Smooth muscle cell (in vitro differentiated cells): ENCODE results near the gene C2orf76. TPM values are rescaled to one million over a fixed set of nuclear protein-coding genes. Genes with fewer than 3 reads are reported as not detected.

Experiments
- DNase-seq: peaks from one replicate; lab custom pipeline; 2025; ENCODE audit not compliant: unreplicated experiment; lab: John Stamatoyannopoulos, UW
- H2AFZ ChIP-seq: fragments of 200-600 bp; sonication (generic); 2 replicates; pipeline ENCODE4 v1.6.0; 2016; ENCODE audit warnings: antibody characterized with exemption, low read depth, mild to moderate bottlenecking
- H3F3A ChIP-seq: fragments of 200-600 bp; sonication (generic); 2 replicates; pipeline ENCODE4 v1.6.0; 2017; ENCODE audit warnings: antibody characterized with exemption, low read depth
- H3K27ac ChIP-seq: fragments of 200-600 bp; sonication (generic); 2 replicates; pipeline ENCODE4 v1.5.1; 2016; ENCODE audit warnings: low read depth, mild to moderate bottlenecking
- H3K27me3 ChIP-seq: fragments of 200-600 bp; sonication (generic); 2 replicates; pipeline ENCODE4 v1.6.1; 2016; ENCODE audit warnings: low read depth, mild to moderate bottlenecking
- H3K36me3 ChIP-seq: fragments of 200-600 bp; sonication (generic); 2 replicates; pipeline ENCODE4 v1.5.1; 2016; ENCODE audit warnings: low read depth
- H3K4me1 ChIP-seq: fragments of 200-600 bp; sonication (generic); 2 replicates; pipeline ENCODE4 v1.5.1; 2016; ENCODE audit warnings: low read depth
- H3K4me2 ChIP-seq: fragments of 200-600 bp; sonication (generic); 2 replicates; pipeline ENCODE4 v1.6.0; 2016; ENCODE audit warnings: mild to moderate bottlenecking
- H3K4me3 ChIP-seq: fragments of 200-600 bp; sonication (generic); 2 replicates; pipeline ENCODE4 v1.5.1; 2016; ENCODE audit warnings: mild to moderate bottlenecking
- H3K79me2 ChIP-seq: fragments of 200-600 bp; sonication (generic); 2 replicates; pipeline ENCODE4 v1.6.0; 2016; ENCODE audit warnings: low read depth, mild to moderate bottlenecking
- H3K9ac ChIP-seq: fragments of 200-600 bp; sonication (generic); 2 replicates; pipeline ENCODE4 v1.6.0; 2016; ENCODE audit warnings: low read depth
- H3K9me3 ChIP-seq: fragments of 200-600 bp; sonication (generic); replicated peaks from 2 replicates; pipeline ENCODE4 v1.5.1; 2016; ENCODE audit warnings: low read depth
- H4K20me1 ChIP-seq: fragments of 200-600 bp; sonication (generic); 2 replicates; pipeline ENCODE4 v1.6.0; 2016; ENCODE audit warnings: low read depth
- CTCF ChIP-seq: fragments of 200-600 bp; sonication (generic); IDR thresholded peaks from 2 replicates; pipeline ENCODE4 v1.5.1; 2017; ENCODE audit warnings: borderline replicate concordance, mild to moderate bottlenecking, antibody characterized with exemption; ENCODE audit not compliant: insufficient read depth, poor library complexity, severe bottlenecking
- WGBS: methylation state at CpG from one replicate; pipeline ENCODE4 v1.1.7; 2016; ENCODE audit warnings: low lambda C conversion rate; 5-methylcytosine and 5-hydroxymethylcytosine counted together
- polyA plus RNA-seq: library from polyadenylated mRNA; unstranded; fragments of >200 nt; fragmentation: Nextera tagmentation; extraction: Ambion mirVana; gene quantifications from 2 replicates; pipeline ENCODE4 v1.2.1, GENCODE V29; 2016
- total RNA-seq: library from RNA; depleted of rRNA; stranded (reverse); fragments of >200 nt; gene quantifications from 2 replicates; pipeline ENCODE4 v1.2.3, GENCODE V29; 2014

The C2orf76 gene
- total RNA-seq (13.5 and 16.0 TPM in 2 replicates), polyA plus RNA-seq (24.7 and 30.2 TPM in 2 replicates)

GRCh38 chr2:119366649-119367471, at the start of gene C2orf76, which contains the start of gene DBI:
C2orf76 (minus strand) TSS chr2:119366834; CDS start chr2:119339959, 26,875 bp downstream.
DBI (plus strand) TSS chr2:119366977; CDS start chr2:119367052, 75 bp downstream.
- 1% methylated on average over 58 of the region's 65 CpGs for WGBS
- Histone ChIP-seq H3K9me3 (no peaks in the 10 kb centered on the region), H4K20me1 (peaks cover 23% of the 10 kb centered on the region), H2AFZ (peak within 1 kb of the TSS; percentile 95), H3K4me3 (peak within 1 kb of the TSS; percentile 69), H3K36me3 (peaks cover 6% of the 10 kb centered on the region), H3F3A (no peaks in the 10 kb centered on the region), H3K79me2 (peaks cover 34% of the 10 kb centered on the region), H3K27me3 (no peaks in the 10 kb centered on the region), H3K9ac (peak within 1 kb of the TSS; percentile 64), H3K4me2 (peak within 1 kb of the TSS; percentile 89), H3K27ac (peak within 1 kb of the TSS; percentile 38), H3K4me1 (peaks cover 21% of the 10 kb centered on the region)
- peak; percentile 75 for DNase-seq
- no peak for TF ChIP-seq CTCF

DNA sequence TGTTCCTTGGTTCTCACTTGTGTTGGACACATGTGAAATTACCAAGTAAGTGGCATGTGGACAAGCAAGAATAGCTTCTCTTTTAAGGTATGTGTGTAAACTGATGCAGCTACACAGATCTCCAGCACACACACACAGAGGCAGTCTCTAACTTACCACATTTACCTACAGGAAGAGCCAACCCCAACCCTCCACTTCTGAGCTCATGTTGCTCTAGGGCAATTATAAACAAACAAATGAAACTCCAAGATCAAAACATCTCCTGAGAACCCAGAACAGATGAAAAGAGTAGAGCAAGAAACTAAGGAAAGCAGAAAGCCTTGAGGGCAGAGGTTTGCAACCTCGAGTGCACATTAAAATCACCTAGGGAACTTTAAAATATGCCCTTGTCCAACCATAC, 49.0 kb upstream of the C2orf76 start:
- Histone ChIP-seq H3K4me3 (no peak overlapping the region), H3K27me3 (no peaks in the 10 kb centered on the region), H3K36me3 (no peaks in the 10 kb centered on the region), H3K9ac (no peak overlapping the region), H4K20me1 (no peaks in the 10 kb centered on the region), H3F3A (no peaks in the 10 kb centered on the region), H2AFZ (no peak overlapping the region), H3K27ac (no peak overlapping the region), H3K4me2 (no peak overlapping the region), H3K4me1 (no peaks in the 10 kb centered on the region), H3K9me3 (no peaks in the 10 kb centered on the region), H3K79me2 (no peaks in the 10 kb centered on the region)
- TF ChIP-seq CTCF: no peak
- DNase-seq: no peak
- WGBS: 70% methylated on average over 1 of the region's 1 CpG

DNA sequence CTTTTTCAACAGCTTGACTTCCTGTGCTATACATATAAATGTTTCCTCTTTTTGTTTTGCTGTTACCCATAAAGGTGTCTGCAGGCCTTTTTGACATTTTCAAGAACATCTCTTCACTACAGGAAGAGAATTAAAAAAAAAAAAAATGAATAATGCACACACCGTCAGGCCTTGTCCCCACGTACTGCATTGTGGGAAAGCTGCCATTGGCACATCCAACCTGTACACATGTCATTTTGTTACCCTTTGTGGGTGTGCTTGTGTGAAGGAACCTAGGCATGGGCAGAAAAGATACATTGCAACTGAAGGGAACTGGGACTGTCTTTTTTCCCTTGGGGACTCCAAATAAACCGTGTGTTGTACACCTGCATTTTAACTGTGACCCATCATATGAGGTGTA, 48.3 kb upstream of the C2orf76 start:
- no peak overlapping the region for H3K4me2 ChIP-seq
- DNase-seq: no peak

More for the DNA sequence above, 48.3 kb upstream of the C2orf76 start:
- no peak overlapping the region for H3K9ac ChIP-seq
- no peaks in the 10 kb centered on the region for H3K27me3 ChIP-seq
- no peak overlapping the region for H3K27ac ChIP-seq
- 96% methylated on average over 3 of the region's 3 CpGs for WGBS
- no peak overlapping the region for H2AFZ ChIP-seq
- TF ChIP-seq CTCF: no peak
- no peaks in the 10 kb centered on the region for H3F3A ChIP-seq
- no peaks in the 10 kb centered on the region for H3K79me2 ChIP-seq
- no peaks in the 10 kb centered on the region for H3K36me3 ChIP-seq
- no peaks in the 10 kb centered on the region for H3K9me3 ChIP-seq
- H3K4me3 ChIP-seq: no peak overlapping the region
- H3K4me1 ChIP-seq: no peaks in the 10 kb centered on the region
- H4K20me1 ChIP-seq: no peaks in the 10 kb centered on the region
